Neuronal stem cell (in vitro differentiated cells): ENCODE data around the gene IFFO2.
A peak's percentile ranks its signal among the peaks of the same experiment; 100 is the strongest.

ENCODE experiments used
- DNase-seq: peaks from one replicate; pipeline ENCODE4 v3.0.0-alpha.2; 2013; ENCODE audit warnings: low spot score
- H2AFZ ChIP-seq: one replicate; pipeline ENCODE4 v1.6.1; 2013; ENCODE audit warnings: mild to moderate bottlenecking, low read length, inconsistent platforms
- H2AK5ac ChIP-seq: 2 replicates; pipeline ENCODE4 v1.6.1; 2013; ENCODE audit warnings: low read depth, mild to moderate bottlenecking, inconsistent platforms, low read length, moderate library complexity, mixed read lengths
- H2BK120ac ChIP-seq: 2 replicates; pipeline ENCODE4 v1.6.1; 2013; ENCODE audit warnings: low read depth, mild to moderate bottlenecking, inconsistent platforms, low read length, moderate library complexity, mixed read lengths
- H2BK12ac ChIP-seq: one replicate; pipeline ENCODE4 v1.6.1; 2013; ENCODE audit warnings: low read length, inconsistent platforms
- H2BK15ac ChIP-seq: 2 replicates; pipeline ENCODE4 v1.6.1; 2013; ENCODE audit warnings: mild to moderate bottlenecking, low read length, inconsistent platforms, mixed read lengths
- H2BK5ac ChIP-seq: one replicate; pipeline ENCODE4 v1.6.1; 2013; ENCODE audit warnings: inconsistent platforms, mild to moderate bottlenecking, low read length, moderate library complexity
- H3K14ac ChIP-seq: one replicate; pipeline ENCODE4 v1.6.1; 2013; ENCODE audit warnings: low read length, inconsistent platforms
- H3K18ac ChIP-seq: 2 replicates; pipeline ENCODE4 v1.6.1; 2013; ENCODE audit warnings: low read length, inconsistent platforms
- H3K23ac ChIP-seq: 2 replicates; pipeline ENCODE4 v1.6.1; 2013; ENCODE audit warnings: low read depth, mild to moderate bottlenecking, mixed read lengths, low read length, inconsistent platforms; ENCODE audit not compliant: poor library complexity
- H3K27ac ChIP-seq: replicated peaks from 3 replicates; pipeline ENCODE4 v1.5.1; 2013; ENCODE audit warnings: low read length, inconsistent platforms
- H3K27me3 ChIP-seq, 3 experiments: 2 replicates each; pipeline ENCODE4 v1.6.1; 2013; ENCODE audit warnings: low read length in 3 of 3, mild to moderate bottlenecking in 2 of 3, inconsistent platforms in 1 of 3, low read depth in 1 of 3, mixed read lengths in 1 of 3, moderate library complexity in 1 of 3; ENCODE audit not compliant: control insufficient read depth in 3 of 3, insufficient read depth in 3 of 3
- H3K36me3 ChIP-seq, 2 donors: replicated peaks in 1 of 2; 2 replicates each; pipeline ENCODE4 v1.6.1; 2013; ENCODE audit warnings: low read length in 2 of 2; ENCODE audit not compliant: control insufficient read depth in 2 of 2, insufficient read depth in 2 of 2
- H3K4ac ChIP-seq: 2 replicates; pipeline ENCODE4 v1.6.1; 2013; ENCODE audit warnings: inconsistent platforms, mild to moderate bottlenecking, low read length, moderate library complexity
- H3K4me1 ChIP-seq, 2 donors: 1 replicate in 1 of 2; 2 replicates in 1 of 2; pipeline ENCODE4 v1.6.1; 2013; ENCODE audit warnings: low read length in 2 of 2, low read depth in 1 of 2; ENCODE audit not compliant: control insufficient read depth in 2 of 2, insufficient read depth in 1 of 2
- H3K4me2 ChIP-seq: one replicate; pipeline ENCODE4 v1.6.1; 2013; ENCODE audit warnings: mild to moderate bottlenecking, low read length, inconsistent platforms; ENCODE audit not compliant: insufficient read depth, poor library complexity, severe bottlenecking
- H3K4me3 ChIP-seq, 2 donors: 2 replicates each; pipeline ENCODE4 v1.5.1; 2013; ENCODE audit warnings: low read length in 2 of 2, mild to moderate bottlenecking in 2 of 2, inconsistent platforms in 1 of 2, moderate library complexity in 1 of 2
- H3K79me1 ChIP-seq: one replicate; pipeline ENCODE4 v1.6.1; 2013; ENCODE audit warnings: low read depth, mild to moderate bottlenecking, inconsistent platforms, low read length, moderate library complexity
- H3K9ac ChIP-seq: one replicate; pipeline ENCODE4 v1.6.1; 2013; ENCODE audit warnings: mild to moderate bottlenecking, low read depth, low read length, inconsistent platforms; ENCODE audit not compliant: poor library complexity
- H3K9me3 ChIP-seq, 2 donors: replicated peaks in 1 of 2; 2 replicates each; pipeline versions ENCODE3 to v1.6.1; 2013; ENCODE audit warnings: low read length in 2 of 2, mild to moderate bottlenecking in 2 of 2, inconsistent platforms in 1 of 2, low read depth in 1 of 2, mixed read lengths in 1 of 2, moderate library complexity in 1 of 2; ENCODE audit not compliant: control insufficient read depth in 2 of 2, insufficient read depth in 1 of 2
- H4K8ac ChIP-seq: one replicate; pipeline ENCODE4 v1.6.1; 2013; ENCODE audit warnings: low read depth, mild to moderate bottlenecking, inconsistent platforms, low read length, moderate library complexity
- H4K91ac ChIP-seq: one replicate; pipeline ENCODE4 v1.6.1; 2013; ENCODE audit warnings: low read length, low read depth, mild to moderate bottlenecking, inconsistent platforms; ENCODE audit not compliant: poor library complexity
- WGBS, 2 donors: extraction: QIAGEN DNeasy Blood & Tissue Kit; methylation state at CpG; one replicate each; pipeline ENCODE4 v1.1.7; 2013; ENCODE audit warnings: missing lambda C conversion rate in 2 of 2, mixed read lengths in 1 of 2; ENCODE audit not compliant: insufficient read length in 2 of 2, insufficient replicate concordance in 1 of 2; ENCODE audit errors: extremely low coverage in 2 of 2; 5-methylcytosine and 5-hydroxymethylcytosine counted together

Gene IFFO2

DNA sequence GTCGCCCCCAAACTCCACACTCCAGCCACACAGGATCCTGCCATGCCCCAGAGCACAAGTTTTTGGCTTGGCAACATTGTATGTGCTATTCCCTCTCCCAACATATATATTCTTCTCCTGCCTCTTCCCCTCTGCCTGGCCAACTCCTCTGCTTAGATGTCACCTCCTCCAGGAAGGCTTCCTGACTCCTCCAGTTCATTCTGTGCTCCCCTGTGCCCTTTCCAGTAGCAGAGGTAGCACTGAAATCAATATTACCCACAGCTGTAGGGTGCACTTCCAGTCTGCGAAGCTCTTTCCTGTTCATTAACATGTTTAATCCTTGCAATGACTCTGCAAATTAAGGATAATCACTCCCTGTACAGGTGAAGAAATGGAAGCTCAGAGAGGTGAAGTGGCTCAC lies 75.3 kb downstream of the IFFO2 start:
- Histone ChIP-seq H3K4ac (no peak overlapping the region), H4K91ac (no peak overlapping the region), H3K4me2 (no peak overlapping the region), H3K14ac (no peak overlapping the region), H3K27me3 (no peaks in the 10 kb centered on the region), H2AK5ac (no peak overlapping the region), H2BK15ac (no peak overlapping the region), H3K4me3 (no peak overlapping the region), H2BK12ac (no peak overlapping the region), H3K9ac (no peak overlapping the region), H2AFZ (no peak overlapping the region), H3K79me1 (peaks cover 3% of the 10 kb centered on the region), H3K4me1 (no peaks in the 10 kb centered on the region), H3K27ac (no peak overlapping the region), H4K8ac (no peak overlapping the region), H2BK120ac (no peak overlapping the region), H2BK5ac (no peak overlapping the region), H3K18ac (no peak overlapping the region), H3K36me3 (peaks cover 4 to 7% of the 10 kb centered on the region in 2 donors), H3K23ac (no peak overlapping the region), H3K9me3 (no peaks in the 10 kb centered on the region)
- no peak for DNase-seq
- WGBS, 2 donors, result no CpG with 5 or more reads among the region's 2 CpGs

GRCh38 chr1:18880585-18880984 lies 75.9 kb downstream of the IFFO2 start:
- DNase-seq, result no peak
- H2BK15ac ChIP-seq, result no peak overlapping the region
- H3K23ac ChIP-seq, result no peak overlapping the region
- no peak overlapping the region for H2AFZ ChIP-seq
- H3K4me2 ChIP-seq, result no peak overlapping the region
- peaks cover 3% of the 10 kb centered on the region for H3K79me1 ChIP-seq
- no peak overlapping the region for H3K14ac ChIP-seq
- H3K36me3 ChIP-seq, result peaks cover 4 to 9% of the 10 kb centered on the region in 2 donors
- no peak overlapping the region for H3K4me3 ChIP-seq
- no CpG with 5 or more reads among the region's 1 CpG for WGBS, 2 donors
- no peak overlapping the region for H3K27ac ChIP-seq
- H3K4me1 ChIP-seq, result no peaks in the 10 kb centered on the region
- H3K27me3 ChIP-seq, result no peaks in the 10 kb centered on the region
- H2BK120ac ChIP-seq, result peak overlapping the region; percentile 12
- H3K4ac ChIP-seq, result no peak overlapping the region
- H4K91ac ChIP-seq, result no peak overlapping the region
- H2AK5ac ChIP-seq, result no peak overlapping the region
- H3K9ac ChIP-seq, result no peak overlapping the region
- H2BK5ac ChIP-seq, result no peak overlapping the region
- H3K18ac ChIP-seq, result no peak overlapping the region
- H3K9me3 ChIP-seq, result no peaks in the 10 kb centered on the region
- H2BK12ac ChIP-seq, result no peak overlapping the region
- H4K8ac ChIP-seq, result no peak overlapping the region

GRCh38 chr1:18879791-18880309 lies 76.6 kb downstream of the IFFO2 start:
- Histone ChIP-seq H2BK15ac (no peak overlapping the region), H3K27ac (no peak overlapping the region), H3K4me2 (no peak overlapping the region), H3K23ac (no peak overlapping the region), H2AFZ (no peak overlapping the region), H3K9me3 (no peaks in the 10 kb centered on the region), H3K4ac (no peak overlapping the region), H2BK12ac (no peak overlapping the region), H4K91ac (no peak overlapping the region), H3K36me3 (peaks cover 4 to 9% of the 10 kb centered on the region in 2 donors), H2BK120ac (peak overlapping the region; percentile 12), H3K79me1 (peaks cover 3% of the 10 kb centered on the region), H3K27me3 (no peaks in the 10 kb centered on the region), H3K4me1 (no peaks in the 10 kb centered on the region), H2AK5ac (no peak overlapping the region), H3K9ac (no peak overlapping the region), H4K8ac (no peak overlapping the region), H2BK5ac (no peak overlapping the region), H3K18ac (no peak overlapping the region), H3K14ac (no peak overlapping the region), H3K4me3 (no peak overlapping the region)
- no peak for DNase-seq
- WGBS, 2 donors, result no CpG with 5 or more reads among the region's 21 CpGs

DNA sequence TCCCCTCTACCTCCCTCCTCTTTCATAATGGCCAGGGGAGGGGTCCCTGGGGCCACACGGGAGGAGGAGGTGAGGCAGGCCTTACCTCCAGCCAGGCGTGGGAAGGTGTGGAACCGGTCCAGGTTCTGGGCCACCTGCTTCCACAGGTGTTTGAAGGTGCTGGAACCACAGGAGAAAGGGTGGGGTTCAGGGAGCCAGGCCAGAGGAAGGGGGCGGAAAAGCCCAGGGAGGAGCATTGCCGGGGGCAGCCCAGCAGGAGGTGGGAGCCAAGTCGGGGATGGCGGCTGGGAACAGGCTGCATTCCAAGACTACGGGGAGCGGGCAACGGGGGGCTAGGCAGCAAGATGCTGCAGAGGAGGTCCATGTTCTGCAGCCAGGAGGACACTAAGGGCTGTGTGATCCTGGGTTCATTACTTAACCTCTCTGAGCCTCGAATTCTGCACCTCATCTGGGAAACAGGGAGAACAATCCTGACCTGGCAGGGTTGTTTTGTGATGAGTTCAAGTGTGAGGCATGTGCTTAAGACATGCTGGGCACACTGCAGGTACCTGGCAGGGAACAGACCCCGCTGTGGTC lies 77.2 kb downstream of the IFFO2 start:
- Histone ChIP-seq H2AK5ac (no peak overlapping the region), H3K36me3 (peaks cover 4 to 9% of the 10 kb centered on the region in 2 donors), H3K4me1 (no peaks in the 10 kb centered on the region), H3K9ac (no peak overlapping the region), H4K8ac (no peak overlapping the region), H2AFZ (no peak overlapping the region), H3K23ac (peak overlapping the region; percentile 38), H3K27me3 (no peaks in the 10 kb centered on the region), H3K4me3 (no peak overlapping the region), H3K18ac (no peak overlapping the region), H3K4me2 (no peak overlapping the region), H2BK5ac (no peak overlapping the region), H4K91ac (no peak overlapping the region), H2BK12ac (no peak overlapping the region), H3K14ac (no peak overlapping the region), H2BK120ac (no peak overlapping the region), H2BK15ac (no peak overlapping the region), H3K4ac (no peak overlapping the region), H3K9me3 (no peaks in the 10 kb centered on the region), H3K79me1 (peaks cover 3% of the 10 kb centered on the region), H3K27ac (no peak overlapping the region)
- no peak for DNase-seq
- no CpG with 5 or more reads among the region's 12 CpGs for WGBS, 2 donors
